Breast epithelium (tissue), 4 donors: ENCODE measurements around the gene ZNF154. TPM values are rescaled to one million over a fixed set of nuclear protein-coding genes. Genes with fewer than 3 reads are reported as not detected.
A peak's percentile ranks its signal among the peaks of the same experiment; 100 is the strongest.
"Not testable (repeated sequence)": the region's sequence is repeated elsewhere in the genome, so short reads cannot be mapped to it uniquely, and the experiment has no call there.

Source experiments
- DNase-seq, 2 donors: peaks; one replicate each; pipeline ENCODE4 v3.0.0-alpha.2; 2019; ENCODE audit warnings: low spot score in 2 of 2
- H3K27ac ChIP-seq, 2 donors: fragments of 200-600 bp; sonication (generic) in 1 of 2; one replicate each; pipeline ENCODE4 v1.5.1; 2016 to 2019; ENCODE audit warnings: mild to moderate bottlenecking in 1 of 2
- H3K27me3 ChIP-seq, 2 donors: fragments of 200-600 bp; sonication (generic) in 1 of 2; one replicate each; pipeline versions ENCODE4 v1.5.1 to v1.6.0; 2017 to 2019; ENCODE audit warnings: control low read depth in 1 of 2, mild to moderate bottlenecking in 1 of 2
- H3K36me3 ChIP-seq: fragments of 200-600 bp; one replicate; pipeline ENCODE4 v1.5.1; 2019
- H3K4me1 ChIP-seq, 2 donors: fragments of 200-600 bp; sonication (generic); one replicate each; pipeline ENCODE4 v1.5.1; 2016 to 2019; ENCODE audit warnings: control low read depth in 1 of 2
- H3K4me3 ChIP-seq, 3 donors: fragments of 200-600 bp; sonication (generic); 1 replicate in 2 of 3; 2 replicates in 1 of 3; pipeline ENCODE4 v1.5.1; 2016 to 2019; ENCODE audit warnings: mild to moderate bottlenecking in 3 of 3, moderate library complexity in 2 of 3
- H3K9me3 ChIP-seq, 2 donors: fragments of 200-600 bp; sonication (generic) in 1 of 2; one replicate each; pipeline ENCODE4 v1.5.1; 2016 to 2019; ENCODE audit warnings: control low read depth in 1 of 2
- POLR2A ChIP-seq: fragments of 450-650 bp; IDR thresholded peaks from one replicate; pipeline ENCODE4 v1.6.1; 2016; ENCODE audit warnings: antibody characterized with exemption, mild to moderate bottlenecking, moderate library complexity
- POLR2AphosphoS5 ChIP-seq, 3 donors: sonication (generic); formaldehyde crosslinking; IDR thresholded peaks; one replicate each; pipeline ENCODE4 v1.6.1; 2017; ENCODE audit warnings: antibody characterized with exemption in 3 of 3
- intact Hi-C: fragments of 100-400 bp; cut with DNase I; formaldehyde crosslinking; loops from one replicate; pipeline ENCODE4 v1.15.1; 2023; ENCODE audit warnings: low total_unique reads
- total RNA-seq, 3 donors: library from RNA; depleted of rRNA; stranded (reverse); fragments of >200 nt; gene quantifications; one replicate each; pipeline ENCODE4 v1.1.0, GENCODE V29; 2016
- TF ChIP-seq, protein P1 (sequence below), 3 donors: fragments of 450-650 bp; IDR thresholded peaks; one replicate each; pipeline ENCODE4 v1.5.1; 2016 to 2017; ENCODE audit warnings: antibody characterized with exemption in 3 of 3, mild to moderate bottlenecking in 3 of 3, moderate library complexity in 3 of 3

The ZNF154 gene
- total RNA-seq, 3 donors from 2014 or later: 0.96 to 7.8 (median 6.2) TPM

DNA sequence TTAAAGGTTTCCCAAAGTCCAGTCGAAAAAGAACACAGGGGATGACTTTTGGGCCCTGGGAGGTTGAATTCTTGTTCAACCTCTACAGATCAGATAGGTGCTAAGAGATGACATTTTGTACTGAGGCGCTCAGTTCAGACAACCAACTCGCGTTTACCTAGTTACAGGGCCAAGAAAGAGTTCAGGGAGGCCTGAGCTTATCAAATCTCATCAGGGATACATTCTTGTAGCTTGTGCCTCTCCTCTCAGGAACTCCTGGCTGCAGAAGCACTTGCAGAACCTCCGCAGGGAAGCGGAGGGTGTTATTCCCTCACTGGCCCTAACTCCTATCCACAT lies 38.4 kb upstream of the ZNF154 start:
- intact Hi-C loops: no loop called here
- Histone ChIP-seq H3K36me3 (peaks cover 22% of the 10 kb centered on the region), H3K4me1 (no peaks in the 10 kb centered on the region), H3K9me3 (peaks cover 43 to 49% of the 10 kb centered on the region in 2 donors), H3K4me3 (peak overlapping the region; percentile 92 to 98 (median 95)), H3K27ac (peak overlapping the region in 1 of 2 donors; percentile 93), H3K27me3 (no peaks in the 10 kb centered on the region)
- TF ChIP-seq, protein P1, sequence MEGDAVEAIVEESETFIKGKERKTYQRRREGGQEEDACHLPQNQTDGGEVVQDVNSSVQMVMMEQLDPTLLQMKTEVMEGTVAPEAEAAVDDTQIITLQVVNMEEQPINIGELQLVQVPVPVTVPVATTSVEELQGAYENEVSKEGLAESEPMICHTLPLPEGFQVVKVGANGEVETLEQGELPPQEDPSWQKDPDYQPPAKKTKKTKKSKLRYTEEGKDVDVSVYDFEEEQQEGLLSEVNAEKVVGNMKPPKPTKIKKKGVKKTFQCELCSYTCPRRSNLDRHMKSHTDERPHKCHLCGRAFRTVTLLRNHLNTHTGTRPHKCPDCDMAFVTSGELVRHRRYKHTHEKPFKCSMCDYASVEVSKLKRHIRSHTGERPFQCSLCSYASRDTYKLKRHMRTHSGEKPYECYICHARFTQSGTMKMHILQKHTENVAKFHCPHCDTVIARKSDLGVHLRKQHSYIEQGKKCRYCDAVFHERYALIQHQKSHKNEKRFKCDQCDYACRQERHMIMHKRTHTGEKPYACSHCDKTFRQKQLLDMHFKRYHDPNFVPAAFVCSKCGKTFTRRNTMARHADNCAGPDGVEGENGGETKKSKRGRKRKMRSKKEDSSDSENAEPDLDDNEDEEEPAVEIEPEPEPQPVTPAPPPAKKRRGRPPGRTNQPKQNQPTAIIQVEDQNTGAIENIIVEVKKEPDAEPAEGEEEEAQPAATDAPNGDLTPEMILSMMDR (IDR thresholded peaks at IDR 0.05): no peak
- TF ChIP-seq POLR2AphosphoS5 (IDR thresholded peaks at IDR 0.05) (no peak), POLR2A (no peak)
- DNase-seq: no peak

DNA sequence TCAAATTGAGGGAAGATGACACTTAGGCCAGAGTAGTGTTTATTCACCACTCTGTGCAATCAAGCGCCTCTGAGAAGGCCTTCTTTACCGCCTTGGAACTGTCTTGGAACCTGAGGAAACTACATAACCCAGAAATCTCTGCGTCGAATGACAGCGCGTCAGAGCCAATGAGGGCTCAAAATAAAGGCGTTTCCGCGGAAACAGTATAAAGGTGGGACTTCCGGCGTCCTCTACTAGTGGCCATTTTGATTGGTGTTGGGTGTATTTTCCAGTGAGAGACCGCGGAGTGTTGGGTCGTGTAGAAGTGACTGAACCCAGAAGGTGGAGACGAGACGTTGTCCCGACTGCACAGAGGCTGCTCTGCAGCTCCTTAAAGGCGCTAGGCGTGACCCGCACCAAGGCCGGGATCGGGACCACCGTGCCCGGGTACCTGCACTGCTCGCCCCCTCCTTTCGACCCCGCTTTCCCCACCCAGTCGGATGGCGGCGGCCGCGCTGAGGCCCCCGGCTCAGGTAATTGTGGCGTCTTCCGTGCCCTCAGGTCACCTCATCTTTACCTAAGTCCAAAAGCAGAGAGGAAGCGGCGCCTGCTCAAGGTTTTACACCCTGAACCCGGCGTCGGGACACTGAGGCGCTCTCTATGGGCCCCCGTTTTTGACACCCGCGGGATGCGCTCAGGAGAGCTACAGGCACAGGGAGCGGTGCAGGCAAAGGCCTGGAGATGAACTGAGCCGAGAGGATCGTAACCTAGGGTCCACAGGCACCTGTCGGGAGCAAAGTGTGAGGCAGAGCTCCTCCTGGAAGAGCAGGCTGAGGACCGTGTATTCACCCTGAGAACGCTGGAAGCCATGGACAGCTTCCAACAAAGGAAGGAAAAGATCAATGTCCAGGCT lies 37.8 kb upstream of the ZNF154 start, which contains the start of gene ZNF776:
Gene ZNF776 (plus strand): TSS at position 236 of the 892 bp plus-strand sequence. CDS start 244 bp downstream, at position 480.
- H3K27ac ChIP-seq: peak within 1 kb of the TSS; percentile 93 to 94
- TF ChIP-seq POLR2AphosphoS5 (IDR thresholded peaks at IDR 0.05): peak in 2 of 3 donors; percentile 53 to 76
- TF ChIP-seq, protein P1 (IDR thresholded peaks at IDR 0.05): no peak
- peaks cover 17% of the 10 kb centered on the region for H3K36me3 ChIP-seq
- peaks cover 42% of the 10 kb centered on the region in 2 donors for H3K9me3 ChIP-seq
- H3K4me3 ChIP-seq: peak within 1 kb of the TSS; percentile 92 to 98 (median 95)
- intact Hi-C loops: no loop called here
- peak; percentile 68 to 84 for DNase-seq
- H3K4me1 ChIP-seq: no peaks in the 10 kb centered on the region
- no peaks in the 10 kb centered on the region for H3K27me3 ChIP-seq

DNA sequence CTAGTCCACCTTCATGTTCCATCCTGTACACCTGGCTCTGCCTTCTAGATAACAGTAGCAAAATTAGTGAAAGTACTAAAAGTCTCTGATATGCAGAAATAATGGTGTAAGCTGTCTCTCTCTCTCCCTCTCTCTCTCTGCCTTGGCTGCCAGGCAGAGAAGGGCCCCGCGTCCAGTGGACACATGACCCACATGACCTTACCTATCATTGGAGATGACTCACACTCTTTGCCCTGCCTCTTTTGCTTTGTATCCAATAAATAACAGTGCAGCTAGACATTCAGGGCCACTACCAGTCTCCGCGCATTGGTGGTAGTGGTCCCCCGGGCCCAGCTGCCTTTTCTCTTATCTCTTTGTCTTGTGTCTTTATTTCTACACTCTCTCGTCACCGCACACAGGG lies 29.8 kb upstream of the ZNF154 start:
- intact Hi-C loops, H3K4me3 ChIP-seq, H3K36me3 ChIP-seq, H3K27ac ChIP-seq, DNase-seq, H3K4me1 ChIP-seq, H3K27me3 ChIP-seq: not testable (repeated sequence)
- peaks cover 14 to 36% of the 10 kb centered on the region in 2 donors for H3K9me3 ChIP-seq

DNA sequence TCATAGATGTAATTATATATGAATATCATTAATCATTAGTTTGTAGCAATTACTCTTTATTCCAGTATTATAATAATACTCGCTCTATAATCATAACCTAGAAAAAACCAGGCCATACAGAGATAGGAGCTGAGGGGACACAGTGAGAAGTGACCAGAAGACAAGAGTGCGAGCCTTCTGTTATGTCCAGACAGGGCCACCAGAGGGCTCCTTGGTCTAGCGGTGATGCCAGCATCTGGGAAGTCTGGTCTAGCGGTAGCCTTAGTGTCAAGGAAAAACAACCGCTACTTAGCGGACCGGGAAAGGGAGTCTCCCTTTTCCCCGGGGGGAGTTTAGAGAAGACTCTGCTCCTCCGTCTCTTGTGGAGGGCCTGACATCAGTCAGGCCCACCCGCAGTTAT lies 29.3 kb upstream of the ZNF154 start:
- H3K4me3 ChIP-seq, intact Hi-C loops: not testable (repeated sequence)

DNA sequence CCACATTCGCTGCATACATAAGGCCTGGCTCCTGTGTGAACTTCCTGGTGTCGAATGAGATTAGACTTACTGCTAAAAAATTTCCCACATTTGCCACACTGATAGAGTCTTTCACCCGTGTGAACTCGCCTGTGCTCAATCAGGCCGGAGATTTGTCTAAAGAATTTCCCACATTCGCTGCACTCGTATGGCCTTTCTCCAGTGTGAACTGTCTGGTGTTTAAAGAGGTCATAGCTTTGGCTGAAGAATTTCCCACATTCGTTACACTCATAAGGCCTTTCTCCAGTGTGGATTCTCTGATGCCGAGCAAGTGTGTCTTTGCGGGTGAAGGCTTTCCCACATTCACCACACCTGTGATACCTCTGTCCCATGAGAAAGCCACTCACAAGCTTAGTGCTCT lies 11.9 kb upstream of the ZNF154 start:
- peaks cover 4% of the 10 kb centered on the region for H3K36me3 ChIP-seq
- intact Hi-C loops: no loop called here
- TF ChIP-seq POLR2A (no peak), POLR2AphosphoS5 (IDR thresholded peaks at IDR 0.05) (no peak)
- TF ChIP-seq, protein P1 (IDR thresholded peaks at IDR 0.05): no peak
- peaks cover 84 to 99% of the 10 kb centered on the region in 2 donors for H3K9me3 ChIP-seq
- H3K4me1 ChIP-seq: no peaks in the 10 kb centered on the region
- DNase-seq: no peak
- H3K4me3 ChIP-seq: peak overlapping the region in 1 of 3 donors; percentile 15
- H3K27ac ChIP-seq: no peak overlapping the region
- no peaks in the 10 kb centered on the region for H3K27me3 ChIP-seq

More for the DNA sequence above, 29.3 kb upstream of the ZNF154 start:
- TF ChIP-seq, protein P1 (IDR thresholded peaks at IDR 0.05): peak in 2 of 3 donors; percentile 51 to 66
- H3K4me1 ChIP-seq, H3K27me3 ChIP-seq, H3K27ac ChIP-seq, H3K36me3 ChIP-seq: not testable (repeated sequence)
- peak; percentile 26 to 59 for DNase-seq
- H3K9me3 ChIP-seq: peaks cover 14 to 36% of the 10 kb centered on the region in 2 donors
